Measurements from ENCODE around the gene GMPR2.

DNA sequence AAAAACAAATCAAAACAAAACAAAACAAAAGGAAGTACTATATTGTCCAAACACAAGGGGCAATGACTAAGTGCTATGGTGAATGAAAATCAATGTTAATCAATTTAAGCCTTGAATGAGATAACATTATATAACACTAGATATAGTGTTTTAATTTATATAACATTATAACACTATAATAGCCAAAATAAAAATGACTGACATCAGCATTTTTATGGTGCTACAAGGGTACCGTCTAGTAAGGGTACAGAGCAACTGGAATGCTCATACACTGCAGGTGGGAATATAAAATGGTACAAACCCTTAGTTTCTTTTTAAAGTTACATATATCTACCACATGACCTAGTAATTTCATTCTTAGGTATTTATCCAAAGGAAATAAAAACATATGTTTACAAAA lies 6.3 kb upstream of the GMPR2 start:
- TF ChIP-seq, protein P1, sequence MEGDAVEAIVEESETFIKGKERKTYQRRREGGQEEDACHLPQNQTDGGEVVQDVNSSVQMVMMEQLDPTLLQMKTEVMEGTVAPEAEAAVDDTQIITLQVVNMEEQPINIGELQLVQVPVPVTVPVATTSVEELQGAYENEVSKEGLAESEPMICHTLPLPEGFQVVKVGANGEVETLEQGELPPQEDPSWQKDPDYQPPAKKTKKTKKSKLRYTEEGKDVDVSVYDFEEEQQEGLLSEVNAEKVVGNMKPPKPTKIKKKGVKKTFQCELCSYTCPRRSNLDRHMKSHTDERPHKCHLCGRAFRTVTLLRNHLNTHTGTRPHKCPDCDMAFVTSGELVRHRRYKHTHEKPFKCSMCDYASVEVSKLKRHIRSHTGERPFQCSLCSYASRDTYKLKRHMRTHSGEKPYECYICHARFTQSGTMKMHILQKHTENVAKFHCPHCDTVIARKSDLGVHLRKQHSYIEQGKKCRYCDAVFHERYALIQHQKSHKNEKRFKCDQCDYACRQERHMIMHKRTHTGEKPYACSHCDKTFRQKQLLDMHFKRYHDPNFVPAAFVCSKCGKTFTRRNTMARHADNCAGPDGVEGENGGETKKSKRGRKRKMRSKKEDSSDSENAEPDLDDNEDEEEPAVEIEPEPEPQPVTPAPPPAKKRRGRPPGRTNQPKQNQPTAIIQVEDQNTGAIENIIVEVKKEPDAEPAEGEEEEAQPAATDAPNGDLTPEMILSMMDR (IDR thresholded peaks at IDR 0.05) = no peak
- TF ChIP-seq POLR2AphosphoS5 (IDR thresholded peaks at IDR 0.05) (no peak), POLR2A (IDR thresholded peaks at IDR 0.05) (no peak)

Measured in breast epithelium (tissue), 3 donors.